Glomerular visceral epithelial cell (primary cell): Measurements from ENCODE around the gene STMP1.
"Not testable (repeated sequence)": the region's sequence is repeated elsewhere in the genome, so short reads cannot be mapped to it uniquely, and the experiment has no call there.

Source experiments
- DNase-seq: peaks from one replicate; pipeline ENCODE4 v3.0.0-alpha.2; 2016; ENCODE audit errors: extremely low spot score

Gene STMP1

GRCh38 chr7:135664046-135664589 is 1.8 kb downstream of the STMP1 start:
- no peak for DNase-seq

- DNase-seq: no peak
Measured at GRCh38 chr7:135665042-135665441, 2.7 kb downstream of the STMP1 start.

GRCh38 chr7:135666156-135666555 is 3.8 kb downstream of the STMP1 start:
- DNase-seq: no peak

- DNase-seq: no peak
Measured at GRCh38 chr7:135666846-135667245, 4.5 kb downstream of the STMP1 start.

GRCh38 chr7:135667626-135668025 is 5.3 kb downstream of the STMP1 start:
- not testable (repeated sequence) for DNase-seq

- not testable (repeated sequence) for DNase-seq
Measured at GRCh38 chr7:135668852-135669395, 6.6 kb downstream of the STMP1 start.

- no peak for DNase-seq
Measured at GRCh38 chr7:135669774-135670173, 7.5 kb downstream of the STMP1 start.

- no peak for DNase-seq
Measured at GRCh38 chr7:135670179-135670578, 7.9 kb downstream of the STMP1 start.

GRCh38 chr7:135672560-135673359 is 10.4 kb downstream of the STMP1 start:
- DNase-seq: peak; percentile 59

GRCh38 chr7:135673360-135673706 is 11.0 kb downstream of the STMP1 start:
- peak; percentile 21 for DNase-seq

- peak; percentile 68 for DNase-seq
Measured at GRCh38 chr7:135678612-135679575, 16.6 kb downstream of the STMP1 start.

GRCh38 chr7:135681762-135682161 is 19.4 kb downstream of the STMP1 start:
- no peak for DNase-seq

GRCh38 chr7:135682191-135682590 is 19.9 kb downstream of the STMP1 start:
- DNase-seq: peak; percentile 34

GRCh38 chr7:135683609-135684008 is 21.3 kb downstream of the STMP1 start:
- DNase-seq: no peak

GRCh38 chr7:135684136-135684535 is 21.8 kb downstream of the STMP1 start:
- peak; percentile 53 for DNase-seq

- DNase-seq: no peak
Measured at GRCh38 chr7:135684699-135685098, 22.4 kb downstream of the STMP1 start.

- peak; percentile 42 for DNase-seq
Measured at GRCh38 chr7:135685306-135686084, 23.2 kb downstream of the STMP1 start.

- no peak for DNase-seq
Measured at GRCh38 chr7:135687466-135687865, 25.2 kb downstream of the STMP1 start.

- no peak for DNase-seq
Measured at GRCh38 chr7:135690566-135690965, 28.3 kb downstream of the STMP1 start.

GRCh38 chr7:135692055-135692454 is 29.7 kb downstream of the STMP1 start:
- DNase-seq: peak; percentile 37

GRCh38 chr7:135692606-135693005 is 30.3 kb downstream of the STMP1 start:
- not testable (repeated sequence) for DNase-seq
